HG02943 (cell line): ENCODE results near the gene TEAD1.

Source experiments
- ATAC-seq: cut with Tn5 transposase; IDR thresholded peaks from one replicate; pipeline ENCODE4 v1.9.1; 2021; ENCODE audit warnings: mild to moderate bottlenecking, low read depth, moderate library complexity; ENCODE audit not compliant: unreplicated experiment

TEAD1 gene

DNA sequence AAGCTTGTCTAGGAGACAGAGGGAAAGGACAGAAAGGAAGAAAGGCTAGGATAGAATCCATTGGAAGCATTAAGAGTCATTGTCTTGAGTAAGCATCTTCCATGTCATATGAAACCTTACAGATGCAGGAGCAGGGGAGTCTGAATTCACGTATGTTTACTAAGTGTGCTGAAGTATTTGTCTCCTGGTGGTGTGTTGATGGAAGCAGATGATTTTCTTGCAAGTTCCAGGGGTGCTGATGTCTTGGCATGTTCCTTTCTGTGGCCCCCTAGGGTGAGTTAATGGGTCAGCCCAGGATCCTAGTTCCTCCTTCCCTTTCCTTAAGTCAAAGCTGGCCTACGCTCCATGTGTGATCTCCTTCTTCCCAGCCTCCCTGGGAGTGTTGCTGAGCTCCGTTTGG lies 110.2 kb downstream of the TEAD1 start:
- ATAC-seq = no peak

GRCh38 chr11:12784987-12785386 lies 110.8 kb downstream of the TEAD1 start:
- ATAC-seq = no peak

DNA sequence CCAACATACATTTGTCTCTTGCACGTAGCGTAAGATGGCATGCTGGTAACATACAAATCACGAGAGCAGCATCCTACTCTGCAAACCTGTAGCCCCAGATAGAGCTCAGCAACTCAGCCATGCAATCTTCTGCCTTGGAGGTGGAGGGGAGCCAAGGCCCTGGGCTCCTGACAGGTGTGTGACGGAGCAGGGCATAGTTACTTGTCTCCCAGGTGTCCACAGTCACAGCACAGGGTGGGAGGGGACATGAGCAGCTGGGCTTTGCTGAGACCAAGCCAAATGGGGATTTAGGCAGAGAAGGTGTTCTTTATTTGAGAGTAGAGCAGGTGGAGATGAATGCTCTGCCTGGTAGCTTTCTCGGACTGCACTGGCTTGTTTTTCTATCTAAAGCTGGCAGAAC lies 111.7 kb downstream of the TEAD1 start:
- ATAC-seq = no peak

DNA sequence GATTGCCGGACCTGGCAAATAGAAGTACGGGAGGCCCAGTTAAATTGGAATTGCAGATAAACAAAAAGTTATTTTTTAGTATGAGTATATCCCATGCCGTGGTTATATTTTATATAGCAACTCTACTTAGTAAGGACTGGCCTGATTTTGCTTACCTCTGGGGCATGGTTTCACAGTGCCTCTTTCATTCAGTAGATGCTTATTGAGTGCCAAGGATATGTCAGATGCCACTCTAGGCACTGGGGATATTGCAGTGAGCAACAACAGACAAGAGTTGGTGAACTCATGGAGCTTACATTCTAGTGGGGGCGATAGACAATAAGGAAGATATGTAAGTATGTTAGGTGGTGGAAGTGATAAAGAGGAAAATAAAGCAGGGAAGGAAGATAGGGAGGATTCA lies 112.2 kb downstream of the TEAD1 start:
- ATAC-seq = no peak

- ATAC-seq = no peak
These were observed 112.7 kb downstream of the TEAD1 start for GRCh38 chr11:12786891-12787290.

DNA sequence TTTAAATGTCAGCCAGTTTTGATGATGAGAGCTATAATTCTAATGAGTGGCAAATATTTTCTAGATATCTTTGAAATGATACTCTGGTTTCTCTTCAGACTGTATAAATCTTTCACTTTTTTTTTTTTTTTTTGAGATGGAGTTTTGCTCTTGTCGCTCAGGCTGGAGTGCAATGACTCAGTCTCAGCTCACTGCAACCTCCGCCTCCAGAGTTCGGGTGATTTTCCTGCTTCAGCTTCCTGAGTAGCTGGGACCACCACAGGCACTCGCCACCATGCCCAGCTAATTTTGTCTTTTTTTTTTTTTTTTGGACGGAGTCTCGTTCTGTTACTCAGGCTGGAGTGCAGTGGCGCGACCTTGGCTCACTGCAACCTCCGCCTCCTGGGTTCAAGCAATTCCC lies 113.6 kb downstream of the TEAD1 start:
- ATAC-seq = no peak

- ATAC-seq = no peak
These were observed 114.8 kb downstream of the TEAD1 start for GRCh38 chr11:12789054-12789453.

DNA sequence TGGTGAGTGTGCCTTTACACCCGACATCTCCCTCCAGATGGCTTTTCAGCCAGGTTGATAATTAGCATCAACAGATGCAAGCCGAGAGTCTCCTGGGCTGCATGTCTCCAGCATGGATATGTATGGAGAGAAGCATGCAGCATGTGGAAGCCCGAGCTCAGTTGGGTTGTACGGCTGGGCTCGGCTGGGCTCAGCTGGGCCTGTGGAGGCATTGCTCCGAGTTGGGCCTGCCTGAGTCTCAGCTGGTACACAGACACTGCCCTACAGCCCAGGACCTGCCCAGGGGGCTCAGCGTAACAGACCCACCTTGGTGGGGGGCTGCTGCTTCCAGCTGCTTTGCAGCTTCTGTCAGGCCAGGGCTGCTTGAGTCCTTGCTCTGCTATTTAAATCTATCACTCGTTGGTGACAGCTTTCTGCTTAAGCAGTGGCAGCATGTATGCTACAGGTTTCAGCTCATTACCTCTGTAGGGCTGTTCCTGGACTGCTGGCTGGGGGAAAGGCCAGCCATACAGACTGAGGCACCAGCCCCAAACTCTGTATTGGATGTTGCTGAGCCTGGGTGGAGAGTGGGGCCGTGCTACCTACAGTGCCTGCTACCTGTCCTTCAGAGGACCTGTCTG lies 115.5 kb downstream of the TEAD1 start:
- ATAC-seq = no peak

DNA sequence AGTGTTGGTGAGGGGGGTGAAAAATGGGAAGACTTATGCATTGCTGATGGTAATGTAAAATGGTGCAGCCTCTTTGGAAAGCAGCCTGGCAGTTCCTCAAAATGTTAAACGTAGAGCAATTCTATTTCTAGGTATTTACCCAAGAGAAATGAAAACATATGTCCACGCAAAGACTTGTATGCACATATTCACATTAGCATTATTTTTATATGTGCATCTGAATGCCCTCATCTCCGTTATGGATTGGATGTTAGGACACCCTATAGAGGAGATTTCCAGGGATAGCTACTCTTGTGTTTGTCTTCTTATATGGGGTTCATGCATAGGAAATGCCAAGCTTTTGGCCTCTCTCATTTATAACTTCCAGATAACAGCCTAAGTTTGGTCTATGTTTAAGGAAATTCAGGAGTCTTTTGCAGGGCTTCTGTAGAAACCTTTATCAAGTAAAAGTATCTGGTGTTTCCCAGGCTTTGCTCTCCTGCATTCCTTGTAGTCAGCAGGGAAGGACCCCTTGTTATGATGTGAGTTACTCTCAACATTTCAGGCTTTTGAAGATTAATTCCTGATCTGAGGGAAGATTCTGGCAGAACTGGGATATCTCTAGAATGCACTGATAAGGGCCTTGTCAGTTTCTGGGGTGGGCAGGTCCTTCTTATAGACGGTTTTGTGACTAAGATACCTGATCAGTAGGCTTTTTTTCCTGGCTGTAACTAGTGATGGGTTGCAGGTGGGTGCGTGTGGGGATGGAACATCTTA lies 116.8 kb downstream of the TEAD1 start:
- ATAC-seq = no peak

DNA sequence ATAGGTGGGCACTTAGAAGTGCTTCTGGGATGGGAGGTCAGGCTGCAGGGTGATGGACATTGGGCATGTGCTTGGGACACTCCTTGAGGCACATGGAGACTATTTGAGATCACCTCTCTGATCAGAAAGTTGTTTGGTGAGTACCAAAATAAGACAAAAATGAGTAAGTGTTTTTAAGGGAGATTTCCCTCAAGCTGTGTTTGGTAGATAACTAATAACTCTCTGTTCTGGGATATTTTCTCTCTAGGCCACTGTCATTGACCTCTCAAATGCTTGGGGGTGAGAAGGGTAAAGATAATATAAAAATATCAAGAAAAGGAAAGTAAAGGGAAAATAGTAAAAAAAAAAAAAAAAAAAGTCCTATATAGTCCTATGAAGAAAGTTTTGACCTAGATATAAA lies 117.8 kb downstream of the TEAD1 start:
- ATAC-seq = no peak

GRCh38 chr11:12792590-12792989 lies 118.4 kb downstream of the TEAD1 start:
- no peak for ATAC-seq

- ATAC-seq = no peak
These were observed 118.8 kb downstream of the TEAD1 start for GRCh38 chr11:12793065-12793464.

- no peak for ATAC-seq
These were observed 119.3 kb downstream of the TEAD1 start for GRCh38 chr11:12793506-12793905.

GRCh38 chr11:12794576-12795230 lies 120.5 kb downstream of the TEAD1 start:
- no peak for ATAC-seq

GRCh38 chr11:12797996-12798395 lies 123.8 kb downstream of the TEAD1 start:
- ATAC-seq = no peak

GRCh38 chr11:12798609-12799011 lies 124.4 kb downstream of the TEAD1 start:
- ATAC-seq = no peak

DNA sequence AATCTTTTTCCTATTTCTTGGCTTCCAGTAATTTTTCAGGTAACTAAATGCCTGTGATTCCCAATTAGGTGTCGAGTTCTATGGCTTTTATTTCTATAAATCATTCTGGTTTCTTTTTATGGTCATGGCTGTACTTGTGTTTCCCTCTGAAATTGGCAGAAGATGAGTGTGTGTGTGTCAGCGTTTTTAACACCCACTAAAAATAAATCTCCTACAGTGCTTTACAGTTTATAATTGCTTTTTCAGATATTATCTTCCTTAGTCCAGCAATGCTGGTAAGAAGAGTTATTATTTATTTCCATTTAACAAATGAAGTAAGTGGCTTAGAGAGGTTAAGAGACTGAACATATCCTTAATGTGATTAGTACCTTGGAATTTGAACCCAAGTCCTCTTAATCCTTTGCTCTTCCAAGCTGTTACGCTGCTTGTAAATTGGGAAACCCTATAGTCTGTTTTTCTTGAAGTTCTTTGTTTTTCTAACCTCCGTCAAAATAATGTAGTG lies 125.2 kb downstream of the TEAD1 start:
- ATAC-seq = no peak

GRCh38 chr11:12800032-12800671 lies 125.9 kb downstream of the TEAD1 start:
- no peak for ATAC-seq

DNA sequence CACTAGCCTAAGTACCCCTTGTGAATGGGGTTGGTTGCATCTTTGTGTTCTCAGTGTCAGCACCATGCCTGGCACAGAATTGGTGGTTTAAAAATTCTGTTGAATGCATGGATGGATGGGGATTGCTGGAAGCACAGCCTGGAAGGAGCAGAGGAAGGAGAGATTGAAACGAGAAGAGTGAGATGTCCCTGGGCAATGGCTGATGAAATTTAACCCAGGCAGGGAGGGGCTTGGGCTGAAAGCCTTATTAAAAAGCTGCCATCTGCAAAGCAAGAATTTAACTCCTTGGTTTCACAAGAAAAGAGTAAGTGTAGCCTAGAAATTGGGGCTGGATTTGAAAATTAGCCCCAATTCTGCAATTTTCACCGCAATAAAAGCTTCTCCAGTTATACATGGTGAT lies 126.7 kb downstream of the TEAD1 start:
- ATAC-seq = no peak

- ATAC-seq = no peak
These were observed 127.8 kb downstream of the TEAD1 start for GRCh38 chr11:12801976-12802375.

DNA sequence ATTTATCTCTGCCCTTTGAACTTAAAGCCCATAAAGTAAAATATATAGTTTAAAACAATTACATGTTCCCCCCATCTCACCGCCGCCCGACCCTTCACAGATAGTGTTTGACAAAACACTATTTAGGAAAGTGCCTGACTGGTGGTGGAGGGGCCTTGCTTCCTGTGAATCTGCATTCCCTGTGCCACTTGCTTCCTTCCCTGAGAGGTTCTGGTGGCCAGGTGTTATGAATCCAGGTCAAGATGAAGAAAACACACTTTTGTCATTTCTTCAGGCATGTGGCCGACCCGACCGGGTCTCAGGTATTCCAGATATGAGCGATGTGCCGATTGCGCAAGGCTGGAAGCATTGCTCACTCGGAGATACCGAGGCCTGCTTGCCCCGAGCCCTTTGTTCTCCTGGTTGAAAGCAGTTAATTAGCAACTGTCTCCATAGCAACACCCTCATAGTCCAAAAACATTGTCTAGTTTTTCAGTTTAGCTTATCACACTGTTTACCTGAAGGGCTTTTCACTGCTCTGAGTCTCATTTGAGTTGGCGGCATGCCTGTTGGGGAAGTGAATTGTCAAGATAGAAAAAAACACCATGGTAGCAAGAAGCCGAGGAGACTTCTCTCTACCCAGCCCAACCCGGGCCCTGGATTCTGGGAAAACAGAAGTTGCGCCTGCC lies 128.3 kb downstream of the TEAD1 start:
- no peak for ATAC-seq
